Measurements from ENCODE around the gene ZNF331. TPM values are rescaled to one million over a fixed set of nuclear protein-coding genes. Genes with fewer than 3 reads are reported as not detected.

Gene ZNF331
- polyA plus RNA-seq, 3 donors: 6.6 to 42.4 (median 9.5) TPM

- Histone ChIP-seq H3K79me2 (ENCODE audit: insufficient read depth, low read length) (no peaks in the 10 kb centered on the region), H3K9me3 (replicated peaks in 1 of 2; ENCODE audit: control insufficient read depth in 1 of 2, insufficient read depth in 1 of 2, low read length in 2 of 2) (peaks cover 14 to 28% of the 10 kb centered on the region in 2 donors), H3K4me2 (replicated peaks; ENCODE audit: extremely low read depth, low read length, poor library complexity, severe bottlenecking) (no peak overlapping the region), H3K4me3 (replicated peaks in 1 of 3; ENCODE audit: low read depth in 2 of 3, low read length in 3 of 3) (no peak overlapping the region), H3K4me1 (ENCODE audit: control insufficient read depth in 1 of 2, insufficient read depth in 2 of 2, low read length in 2 of 2) (peaks cover 16 to 17% of the 10 kb centered on the region in 2 donors), H3K27ac (ENCODE audit: low read depth in 1 of 2, low read length in 2 of 2) (no peak overlapping the region), H3K27me3 (ENCODE audit: control insufficient read depth in 2 of 2, insufficient read depth in 2 of 2, low read length in 2 of 2) (no peaks in the 10 kb centered on the region), H2AFZ (ENCODE audit: insufficient read depth, low read depth, low read length, poor library complexity, severe bottlenecking) (no peak overlapping the region), H4K20me1 (ENCODE audit: insufficient read depth, low read length) (no peaks in the 10 kb centered on the region), H3K36me3 (replicated peaks in 1 of 2; ENCODE audit: control insufficient read depth in 1 of 2, insufficient read depth in 2 of 2, low read length in 2 of 2) (no peaks in the 10 kb centered on the region), H3K9ac (ENCODE audit: insufficient read depth, low read length, poor library complexity, severe bottlenecking) (no peak overlapping the region)
- Mint-ChIP-seq H3K4me1 (peaks cover 16% of the 10 kb centered on the region), H3K27ac (no peak overlapping the region), H3K27me3 (ENCODE audit: low read depth in 3 of 3) (peaks cover 0 to 2% (median 1%) of the 10 kb centered on the region in 3 donors), H3K4me3 (no peak overlapping the region), H3K36me3 (peaks cover 5 to 18% of the 10 kb centered on the region in 2 donors), H3K9me3 (peaks cover 26 to 54% (median 46%) of the 10 kb centered on the region in 7 donors)
- no peak for DNase-seq
- no peak for TF ChIP-seq CTCF (IDR thresholded peaks at IDR 0.05)
- intact Hi-C loops (cut with micrococcal nuclease): loop anchor here in 1 of 2 donors (10.0 kb wide), 2 partner anchors 84 to 324 kb away; partner anchors contain the start of genes ZNF665 and ZNF761
- WGBS (ENCODE audit: insufficient coverage): 75% methylated on average over 1 of the region's 1 CpG
These were observed 19.2 kb upstream of the ZNF331 start for GRCh38 chr19:53518716-53519115.

GRCh38 chr19:53519446-53519845 is 18.5 kb upstream of the ZNF331 start:
- DNase-seq: no peak
- Histone ChIP-seq H3K4me3 (replicated peaks in 1 of 3; ENCODE audit: low read depth in 2 of 3, low read length in 3 of 3) (no peak overlapping the region), H4K20me1 (ENCODE audit: insufficient read depth, low read length) (no peaks in the 10 kb centered on the region), H3K27me3 (ENCODE audit: control insufficient read depth in 2 of 2, insufficient read depth in 2 of 2, low read length in 2 of 2) (no peaks in the 10 kb centered on the region), H3K36me3 (replicated peaks in 1 of 2; ENCODE audit: control insufficient read depth in 1 of 2, insufficient read depth in 2 of 2, low read length in 2 of 2) (no peaks in the 10 kb centered on the region), H3K4me1 (ENCODE audit: control insufficient read depth in 1 of 2, insufficient read depth in 2 of 2, low read length in 2 of 2) (peaks cover 16 to 17% of the 10 kb centered on the region in 2 donors), H2AFZ (ENCODE audit: insufficient read depth, low read depth, low read length, poor library complexity, severe bottlenecking) (no peak overlapping the region), H3K9ac (ENCODE audit: insufficient read depth, low read length, poor library complexity, severe bottlenecking) (no peak overlapping the region), H3K4me2 (replicated peaks; ENCODE audit: extremely low read depth, low read length, poor library complexity, severe bottlenecking) (no peak overlapping the region), H3K79me2 (ENCODE audit: insufficient read depth, low read length) (no peaks in the 10 kb centered on the region), H3K9me3 (replicated peaks in 1 of 2; ENCODE audit: control insufficient read depth in 1 of 2, insufficient read depth in 1 of 2, low read length in 2 of 2) (peaks cover 14 to 28% of the 10 kb centered on the region in 2 donors), H3K27ac (ENCODE audit: low read depth in 1 of 2, low read length in 2 of 2) (no peak overlapping the region)
- no peak for TF ChIP-seq CTCF (IDR thresholded peaks at IDR 0.05)
- H3K27me3 Mint-ChIP-seq (ENCODE audit: low read depth in 3 of 3): peaks cover 0 to 2% (median 1%) of the 10 kb centered on the region in 3 donors
- H3K27ac Mint-ChIP-seq: no peak overlapping the region
- H3K9me3 Mint-ChIP-seq: peaks cover 30 to 56% (median 50%) of the 10 kb centered on the region in 7 donors
- WGBS (ENCODE audit: insufficient coverage): 94% methylated on average over 5 of the region's 7 CpGs
- H3K4me3 Mint-ChIP-seq: no peak overlapping the region
- H3K4me1 Mint-ChIP-seq: peaks cover 16% of the 10 kb centered on the region
- H3K36me3 Mint-ChIP-seq: peaks cover 8 to 21% of the 10 kb centered on the region in 2 donors
- intact Hi-C loops (cut with micrococcal nuclease): loop anchor here in 1 of 2 donors (10.0 kb wide), 2 partner anchors 85 to 325 kb away; partner anchors contain the start of genes ZNF665 and ZNF761

Data from CD14-positive monocyte (primary cell).